ENCODE measurements around the gene PPARA.
A peak's percentile ranks its signal among the peaks of the same experiment; 100 is the strongest.

Gene PPARA

DNA sequence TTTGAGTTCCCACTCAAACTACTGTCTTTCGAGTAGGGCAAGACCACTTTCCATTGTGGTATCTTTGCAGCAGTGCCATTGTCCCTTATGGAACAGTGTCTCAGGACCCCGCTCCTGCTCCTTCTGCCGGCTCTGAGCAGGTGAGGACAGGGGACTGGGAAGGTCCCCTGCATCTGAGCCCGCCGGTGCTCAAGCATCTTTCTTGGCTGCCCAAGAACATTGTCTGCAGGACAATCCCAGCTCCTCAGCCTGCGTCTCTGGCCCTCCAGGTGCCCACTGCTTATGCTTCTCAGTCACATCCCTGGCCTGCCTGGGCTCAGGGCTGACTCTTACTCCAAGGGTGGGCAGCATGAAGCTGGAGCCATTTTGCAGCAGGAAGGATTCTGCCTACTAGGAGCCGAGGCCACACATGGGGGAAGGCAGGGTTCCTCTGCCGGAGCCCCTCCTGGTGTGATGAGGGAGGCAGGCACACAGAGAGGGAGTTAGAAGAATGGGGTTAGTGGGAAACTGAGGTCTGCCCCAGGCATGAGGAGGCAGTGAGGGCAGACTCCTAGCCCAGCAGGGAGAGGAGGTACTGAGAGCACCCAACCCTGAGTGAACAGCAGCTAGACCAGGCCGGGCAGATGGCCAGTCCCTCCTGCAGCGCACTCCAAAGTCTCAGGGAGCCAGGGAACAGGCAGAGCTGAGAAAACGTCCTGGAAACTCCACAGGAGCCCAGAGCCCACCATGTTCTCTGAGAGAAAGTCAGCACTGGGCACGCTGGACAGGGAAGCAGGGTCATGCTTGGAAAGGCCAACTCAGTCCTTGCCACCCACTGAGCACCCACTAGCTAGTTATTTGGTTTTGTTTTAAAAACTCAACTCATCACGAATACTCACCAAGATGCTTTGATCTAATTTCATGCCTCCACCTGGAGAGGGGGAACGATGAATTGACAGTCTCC lies 7.5 kb upstream of the PPARA start:
- no peak for DNase-seq (ENCODE audit: low read depth in 2 of 2)

DNA sequence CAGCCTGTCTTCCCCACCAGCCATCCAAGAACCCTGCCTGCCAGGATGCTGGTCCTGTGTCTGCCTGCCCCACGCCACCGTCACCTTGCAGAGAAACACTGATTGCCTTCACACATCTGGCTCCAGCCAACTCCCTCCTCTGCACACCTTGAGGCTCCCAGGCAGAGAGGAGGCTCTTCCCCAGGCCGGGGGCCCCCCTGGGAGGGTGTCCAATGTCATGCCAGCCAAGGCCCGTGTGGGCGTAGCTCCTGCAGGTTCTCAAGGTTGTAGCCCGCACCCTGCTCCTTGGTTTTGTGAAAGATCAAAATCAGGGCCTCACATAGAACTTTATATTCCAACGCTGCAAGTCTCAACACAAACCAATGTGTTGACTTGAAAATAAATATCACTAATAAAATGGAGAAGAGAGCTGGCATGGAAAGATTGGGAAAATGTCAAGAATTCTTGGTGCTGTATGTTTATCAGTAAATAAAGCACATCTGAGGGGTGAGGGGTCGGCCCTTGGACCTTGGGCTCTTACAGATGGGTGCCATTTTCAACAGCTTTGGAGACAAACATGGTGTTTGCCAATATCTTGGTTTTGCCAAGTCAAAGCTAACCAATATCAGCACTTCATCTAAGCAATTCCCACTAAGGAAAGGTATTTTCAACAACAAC lies 6.7 kb upstream of the PPARA start:
- no peak for DNase-seq (ENCODE audit: low read depth in 2 of 2)

GRCh38 chr22:46145361-46145851 lies 4.9 kb upstream of the PPARA start:
- no peak for DNase-seq (ENCODE audit: low read depth in 2 of 2)

GRCh38 chr22:46145896-46146295 lies 4.4 kb upstream of the PPARA start:
- DNase-seq (ENCODE audit: low read depth in 2 of 2): no peak

DNA sequence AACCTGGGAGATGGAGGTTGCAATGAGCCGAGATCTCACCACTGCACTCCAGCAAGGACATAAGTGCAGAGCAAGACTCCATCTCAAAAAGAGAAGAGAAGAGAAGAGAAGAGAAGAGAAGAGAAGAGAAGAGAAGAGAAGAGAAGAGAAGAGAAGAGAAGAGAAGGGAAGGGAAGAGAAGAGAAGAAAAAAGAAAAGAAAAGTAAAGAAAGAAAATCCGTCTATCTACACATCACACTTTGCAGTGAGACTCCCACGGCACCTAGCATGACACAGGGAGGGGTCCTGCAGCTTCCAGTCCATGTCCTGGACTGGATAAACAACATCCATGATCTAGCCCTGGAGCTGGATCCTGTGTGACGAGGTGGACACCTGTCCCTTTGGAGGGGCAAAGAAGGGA lies 4.0 kb upstream of the PPARA start:
- no peak for DNase-seq (ENCODE audit: low read depth in 2 of 2)

DNA sequence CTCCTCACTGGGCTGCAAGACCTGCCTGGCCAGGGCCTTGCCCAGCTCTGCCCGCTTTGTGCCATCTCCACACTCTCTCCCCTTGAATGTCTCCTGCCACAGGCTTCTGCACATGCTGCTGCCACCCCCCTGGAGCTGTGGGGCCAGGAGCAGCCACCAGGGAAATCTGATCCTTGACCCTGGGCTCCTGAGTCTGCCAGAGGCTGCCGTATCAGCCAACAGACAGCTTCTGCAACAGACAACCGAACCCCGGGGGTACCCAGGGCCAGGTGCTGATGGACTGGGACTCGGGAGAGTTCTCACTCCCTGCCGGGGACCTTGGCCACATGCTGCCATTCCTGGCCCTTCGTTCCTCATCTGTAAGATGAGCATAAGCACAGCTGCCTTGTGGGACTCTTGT lies 3.3 kb upstream of the PPARA start:
- no peak for DNase-seq (ENCODE audit: low read depth in 2 of 2)

- no peak for DNase-seq (ENCODE audit: low read depth in 2 of 2)
Observed at GRCh38 chr22:46147471-46148267, 2.7 kb upstream of the PPARA start.

- no peak for DNase-seq (ENCODE audit: low read depth in 2 of 2)
Observed at GRCh38 chr22:46148336-46148735, 2.0 kb upstream of the PPARA start.

DNA sequence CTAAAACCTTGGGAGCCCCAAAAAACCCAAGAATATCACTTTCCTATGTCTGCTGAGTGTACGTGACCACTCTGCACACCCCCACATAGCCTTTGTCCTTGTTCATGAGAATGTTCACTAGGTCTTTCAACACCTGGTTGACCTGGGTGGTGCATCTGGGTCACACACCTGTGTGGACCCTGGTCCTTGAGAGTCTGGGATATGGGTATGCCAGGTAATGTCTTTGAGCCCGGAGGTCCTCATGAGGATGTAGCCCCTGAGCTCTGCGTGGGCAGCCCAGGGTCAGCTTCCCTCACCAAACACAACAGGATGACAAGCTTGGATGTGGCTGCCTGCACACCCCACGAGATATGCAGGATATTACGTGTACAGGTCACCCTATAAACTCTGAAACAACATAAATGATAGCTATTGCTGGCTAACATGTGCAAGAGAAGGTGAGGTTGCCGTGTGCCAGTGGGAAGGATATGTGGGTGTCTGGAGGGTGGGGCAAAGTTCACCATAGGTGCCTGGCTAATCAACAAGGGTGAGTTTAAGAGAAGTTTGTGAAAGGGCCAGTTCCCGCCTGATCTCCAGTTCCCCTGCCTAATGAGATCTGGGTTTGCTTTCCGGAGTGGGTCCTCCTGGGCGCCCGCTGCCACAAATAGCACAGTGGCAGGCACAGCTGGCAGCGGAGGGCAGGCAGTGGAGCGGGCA lies 1.4 kb upstream of the PPARA start:
- no peak for DNase-seq (ENCODE audit: low read depth in 2 of 2)

DNA sequence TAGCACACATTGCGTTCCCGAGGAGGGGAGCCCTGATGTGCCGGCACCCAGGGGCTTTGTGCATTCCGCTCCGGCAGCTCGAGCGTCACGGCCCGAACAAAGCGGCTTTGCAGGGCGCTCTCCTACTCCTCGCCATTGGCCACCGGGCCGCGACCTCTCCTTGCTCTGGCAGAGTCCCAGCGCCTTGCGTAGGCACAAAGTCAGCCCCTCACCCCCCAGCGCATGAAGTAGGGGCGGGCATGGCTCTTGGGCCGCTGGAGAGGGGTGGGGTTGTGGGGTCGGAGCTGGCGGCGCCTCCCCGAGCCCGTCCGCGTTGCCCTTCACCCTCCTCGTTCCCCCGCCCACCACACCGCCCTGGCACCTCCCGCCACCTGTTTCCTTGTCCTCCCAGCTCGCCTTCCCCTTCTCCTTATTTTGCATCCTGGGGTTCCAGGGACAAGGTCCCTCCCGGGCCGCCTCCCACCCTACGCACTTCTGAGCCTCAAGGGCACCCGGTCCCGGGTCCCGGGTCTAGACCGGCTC lies 753 bp upstream of the PPARA start:
- no peak for DNase-seq (ENCODE audit: low read depth in 2 of 2)

DNA sequence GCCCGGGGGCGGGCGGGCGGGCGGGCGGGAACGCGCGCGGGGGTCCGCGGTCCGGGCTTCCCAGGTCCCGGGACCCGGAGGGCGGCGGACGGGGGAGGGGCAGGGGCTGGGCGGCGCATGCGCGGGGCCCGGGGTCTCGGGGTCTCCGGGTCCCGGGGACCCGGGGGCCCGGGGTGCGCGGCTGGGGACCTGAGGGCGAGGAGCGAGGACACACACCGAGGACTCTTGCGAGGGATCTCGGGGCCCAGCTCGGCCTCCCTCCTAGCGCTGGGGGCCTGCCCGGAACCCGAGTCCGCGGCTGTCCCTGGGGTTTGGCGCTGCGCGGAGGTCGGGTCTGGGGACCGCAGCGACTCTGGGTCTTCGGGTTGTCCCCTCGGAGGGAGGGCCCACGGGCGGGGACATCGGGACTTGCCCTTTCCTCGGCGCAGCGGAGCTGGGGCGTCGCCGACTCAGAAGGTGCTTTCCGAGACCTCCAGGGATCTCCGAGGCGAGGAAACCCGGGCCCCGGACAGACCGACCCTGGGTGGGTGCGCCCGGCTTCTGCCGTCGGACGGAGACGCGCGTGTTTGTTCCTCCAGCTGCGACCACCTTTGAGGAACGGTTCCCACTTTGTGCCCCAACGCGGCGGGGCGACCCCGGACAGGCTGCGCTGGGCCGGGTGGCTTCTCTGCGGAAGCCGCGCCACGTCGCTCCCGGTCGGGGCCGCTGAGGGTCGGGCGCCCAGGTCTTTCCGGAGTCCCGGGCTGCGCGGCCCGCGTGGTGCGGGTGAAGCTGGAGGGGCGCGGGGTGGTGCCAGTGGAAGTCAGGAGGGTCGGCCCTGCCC lies 540 bp downstream of the PPARA start:
- DNase-seq (ENCODE audit: low read depth in 2 of 2): peak in 1 of 2 donors; percentile 36

GRCh38 chr22:46153930-46154329 lies 3.6 kb downstream of the PPARA start:
- DNase-seq (ENCODE audit: low read depth in 2 of 2): no peak

GRCh38 chr22:46156031-46156430 lies 5.7 kb downstream of the PPARA start:
- no peak for DNase-seq (ENCODE audit: low read depth in 2 of 2)

GRCh38 chr22:46158283-46158682 lies 8.0 kb downstream of the PPARA start:
- no peak for DNase-seq (ENCODE audit: low read depth in 2 of 2)

- DNase-seq (ENCODE audit: low read depth in 2 of 2): no peak
Observed at GRCh38 chr22:46159212-46159611, 8.9 kb downstream of the PPARA start.

DNA sequence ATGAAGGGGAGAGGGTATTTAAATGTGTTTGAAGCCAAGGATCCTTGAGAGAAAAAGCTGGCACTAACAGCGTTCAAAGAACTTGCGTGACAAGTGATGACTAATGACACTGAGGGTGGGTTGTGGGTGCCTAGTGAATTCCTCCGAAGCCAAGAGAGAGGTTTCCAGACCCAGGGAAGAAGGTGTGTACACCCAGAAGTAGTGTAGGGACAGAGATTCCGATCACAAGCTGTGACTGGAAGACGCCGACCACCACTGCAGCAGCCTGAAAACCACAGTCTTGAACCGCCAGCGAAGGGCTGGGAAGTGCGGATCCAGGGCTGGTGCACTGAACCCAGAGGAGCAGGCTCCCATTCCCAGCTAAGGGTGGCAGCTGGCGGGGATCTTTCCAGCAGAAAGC lies 9.5 kb downstream of the PPARA start:
- no peak for DNase-seq (ENCODE audit: low read depth in 2 of 2)

DNA sequence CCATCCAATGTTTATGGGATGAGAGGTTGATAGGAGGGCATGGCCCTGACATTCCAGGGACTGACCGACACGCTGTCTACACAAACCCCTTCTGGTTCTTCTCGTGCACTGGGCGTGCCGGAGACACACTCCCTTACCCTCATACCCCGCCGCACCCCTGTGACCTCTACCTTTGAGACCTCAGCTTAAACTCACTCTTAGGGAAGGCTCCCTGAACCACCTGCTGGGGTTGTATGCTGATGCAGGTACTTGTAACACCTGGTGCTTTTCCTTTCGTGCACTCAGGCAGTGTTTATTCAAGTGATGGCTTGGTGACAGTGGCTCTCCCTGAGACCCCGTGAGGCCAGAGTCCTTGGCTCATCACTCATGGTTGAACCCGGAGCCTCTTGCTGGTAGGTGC lies 12.0 kb downstream of the PPARA start:
- no peak for DNase-seq (ENCODE audit: low read depth in 2 of 2)

DNA sequence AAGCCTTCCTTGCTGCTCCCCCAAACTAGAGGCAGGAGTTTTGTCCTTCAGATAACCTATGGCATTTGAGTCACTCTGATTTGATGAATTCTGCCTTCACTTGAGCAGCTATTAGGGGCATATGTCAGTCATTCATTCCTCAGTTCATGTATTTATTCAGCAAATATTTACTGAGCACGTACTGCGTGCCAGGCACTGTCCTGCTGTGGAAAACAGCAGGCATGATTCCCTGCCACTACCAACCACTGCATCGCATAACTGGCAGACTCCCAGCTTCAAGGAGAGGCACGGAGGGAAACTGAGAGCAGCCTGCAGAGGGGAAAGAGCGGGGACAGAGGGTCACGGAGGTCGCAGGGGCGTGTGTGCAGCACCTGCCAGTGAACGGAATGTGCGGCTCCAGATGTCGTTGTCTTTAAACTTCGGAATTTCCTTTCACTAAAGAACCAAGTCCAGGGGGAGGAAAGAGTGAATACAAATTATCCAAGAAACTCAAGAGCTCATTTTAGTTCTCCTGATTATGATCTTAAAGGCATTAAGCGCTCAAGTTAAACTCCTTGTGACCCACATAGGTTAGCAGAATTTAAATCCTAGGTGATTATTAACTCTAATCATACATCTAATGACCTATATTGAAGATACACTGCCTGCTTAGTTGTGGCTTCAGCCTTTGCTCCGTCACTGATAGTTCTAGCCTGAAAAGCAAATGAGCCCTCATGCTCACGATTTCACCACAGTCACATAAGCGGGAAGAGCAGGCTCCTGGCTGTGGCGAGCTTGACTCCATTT lies 12.6 kb downstream of the PPARA start:
- DNase-seq (ENCODE audit: low read depth in 2 of 2): no peak

GRCh38 chr22:46163557-46163888 lies 13.2 kb downstream of the PPARA start:
- DNase-seq (ENCODE audit: low read depth in 2 of 2): no peak

- no peak for DNase-seq (ENCODE audit: low read depth in 2 of 2)
Observed at GRCh38 chr22:46165977-46166376, 15.7 kb downstream of the PPARA start.
